WTC11 (cell line): ENCODE measurements around the gene PHYHD1.

Source experiments
- AFF4 ChIP-seq: sonication (generic); formaldehyde crosslinking; IDR thresholded peaks from 2 replicates; pipeline ENCODE4 v1.8.1; 2023; ENCODE audit warnings: mild to moderate bottlenecking, missing genetic modification reagents, borderline replicate concordance
- CREM ChIP-seq: sonication (generic); formaldehyde crosslinking; IDR thresholded peaks from 2 replicates; pipeline ENCODE4 v1.8.1; 2022; ENCODE audit warnings: mild to moderate bottlenecking, missing genetic modification reagents, moderate library complexity
- CTCF ChIP-seq: fragments of 200-600 bp; IDR thresholded peaks from 2 replicates; pipeline ENCODE4 v1.8.0; 2022; ENCODE audit warnings: antibody characterized with exemption
- KAT7 ChIP-seq: sonication (generic); formaldehyde crosslinking; IDR thresholded peaks from 2 replicates; pipeline ENCODE4 v1.8.1; 2023; ENCODE audit warnings: missing genetic modification reagents, mild to moderate bottlenecking, borderline replicate concordance
- MAX ChIP-seq: sonication (generic); formaldehyde crosslinking; IDR thresholded peaks from 2 replicates; pipeline ENCODE4 v1.8.0; 2022; ENCODE audit warnings: mild to moderate bottlenecking, missing genetic modification reagents
- MXD4 ChIP-seq: fragments of 250-450 bp; sonication (Bioruptor Pico); IDR thresholded peaks from 2 replicates; pipeline ENCODE4 v1.8.0; 2021; ENCODE audit warnings: mild to moderate bottlenecking, moderate library complexity, borderline replicate concordance
- RELA ChIP-seq: sonication (generic); formaldehyde crosslinking; IDR thresholded peaks from 2 replicates; pipeline ENCODE4 v1.8.1; 2022; ENCODE audit warnings: missing genetic modification reagents, mild to moderate bottlenecking, borderline replicate concordance
- SOX15 ChIP-seq: fragments of 250-450 bp; sonication (Bioruptor Pico); IDR thresholded peaks from 2 replicates; pipeline ENCODE4 v1.9.0; 2021; ENCODE audit warnings: mild to moderate bottlenecking
- SP1 ChIP-seq: sonication (generic); formaldehyde crosslinking; conservative IDR thresholded peaks from 2 replicates; pipeline ENCODE4 v1.8.1; 2022; ENCODE audit warnings: missing genetic modification reagents
- TCF7 ChIP-seq: sonication (generic); formaldehyde crosslinking; IDR thresholded peaks from 2 replicates; pipeline ENCODE4 v1.8.0; 2022; ENCODE audit warnings: mild to moderate bottlenecking, low read depth, missing genetic modification reagents, moderate library complexity
- ZMAT4 ChIP-seq: fragments of 250-450 bp; sonication (Bioruptor Pico); IDR thresholded peaks from 2 replicates; pipeline ENCODE4 v1.9.0; 2021; ENCODE audit warnings: mild to moderate bottlenecking
- ZSCAN18 ChIP-seq: fragments of 250-450 bp; sonication (Bioruptor Pico); IDR thresholded peaks from 2 replicates; pipeline ENCODE4 v2.1.2; 2022; ENCODE audit warnings: mild to moderate bottlenecking, moderate library complexity

- TF ChIP-seq KAT7, result no peak
- no peak for TF ChIP-seq CTCF
- TF ChIP-seq RELA (CRISPR knock-in tag), result no peak
- no peak for TF ChIP-seq MAX
- no peak for TF ChIP-seq MXD4 (CRISPR knock-in tag)
- no peak for TF ChIP-seq AFF4 (CRISPR knock-in tag)
- TF ChIP-seq ZMAT4 (CRISPR knock-in tag), result no peak
- TF ChIP-seq ZSCAN18 (CRISPR knock-in tag), result no peak
- no peak for TF ChIP-seq TCF7 (CRISPR knock-in tag)
- no peak for TF ChIP-seq SP1 (CRISPR knock-in tag)
- no peak for TF ChIP-seq CREM (CRISPR knock-in tag)
- TF ChIP-seq SOX15 (CRISPR knock-in tag), result no peak
These were observed 36.6 kb upstream of the PHYHD1 start for GRCh38 chr9:128884164-128884563.
